Measurements from ENCODE around the gene FBXO42.

- no peak for TF ChIP-seq CTCF (IDR thresholded peaks at IDR 0.05)
- TF ChIP-seq POLR2A (IDR thresholded peaks at IDR 0.05), result no peak
Measured at GRCh38 chr1:16352842-16353535, 709 bp upstream of the FBXO42 start.
